Karpas-422 (cell line): ENCODE results near the gene APCDD1. TPM values are rescaled to one million over a fixed set of nuclear protein-coding genes. Genes with fewer than 3 reads are reported as not detected.
"Not testable (repeated sequence)": the region's sequence is repeated elsewhere in the genome, so short reads cannot be mapped to it uniquely, and the experiment has no call there.

Experiments used
- DNase-seq: peaks from one replicate; pipeline ENCODE4 v3.0.0-alpha.2; 2015
- H2AFZ ChIP-seq: fragments of 200-600 bp; sonication (generic); 2 replicates; pipeline ENCODE4 v1.6.1; 2014; ENCODE audit warnings: antibody characterized with exemption, low read length, mixed read lengths
- H3K27ac ChIP-seq: fragments of 200-600 bp; sonication (generic); 2 replicates; pipeline ENCODE4 v1.5.1; 2014; ENCODE audit warnings: mild to moderate bottlenecking, low read length, moderate library complexity
- H3K27me3 ChIP-seq: fragments of 200-600 bp; sonication (generic); 2 replicates; pipeline ENCODE4 v1.6.1; 2014; ENCODE audit warnings: low read length, mixed read lengths
- H3K36me3 ChIP-seq: fragments of 200-600 bp; sonication (generic); 2 replicates; pipeline ENCODE4 v1.6.1; 2014; ENCODE audit warnings: low read length, mixed read lengths; ENCODE audit not compliant: insufficient read depth
- H3K4me1 ChIP-seq: fragments of 200-600 bp; sonication (generic); 2 replicates; pipeline ENCODE4 v1.6.1; 2014; ENCODE audit warnings: mild to moderate bottlenecking, low read length, mixed read lengths
- H3K4me2 ChIP-seq: fragments of 200-600 bp; sonication (generic); 2 replicates; pipeline ENCODE4 v1.6.1; 2014; ENCODE audit warnings: low read length, low read depth, mild to moderate bottlenecking; ENCODE audit not compliant: poor library complexity, severe bottlenecking
- H3K4me3 ChIP-seq: fragments of 200-600 bp; sonication (generic); 2 replicates; pipeline ENCODE4 v1.5.1; 2014; ENCODE audit warnings: mild to moderate bottlenecking, antibody characterized with exemption, low read length, mixed read lengths
- H3K79me2 ChIP-seq: fragments of 200-600 bp; sonication (generic); 2 replicates; pipeline ENCODE4 v1.6.1; 2014; ENCODE audit warnings: mild to moderate bottlenecking, low read length, mixed read lengths
- H3K9ac ChIP-seq: fragments of 200-600 bp; sonication (generic); 2 replicates; pipeline ENCODE4 v1.6.0; 2014; ENCODE audit warnings: low read length
- H3K9me2 ChIP-seq: fragments of 200-600 bp; sonication (generic), shearing (Covaris generic); replicated peaks from 2 replicates; pipeline ENCODE4 v1.6.0; 2014; ENCODE audit warnings: mild to moderate bottlenecking, low read length, moderate library complexity; ENCODE audit not compliant: insufficient read depth
- H3K9me3 ChIP-seq: fragments of 300-700, 200-600 bp; sonication (generic); 2 replicates; pipeline ENCODE4 v1.6.1; 2014; ENCODE audit warnings: low read length, mixed read lengths
- H4K20me1 ChIP-seq: fragments of 200-600 bp; sonication (generic); 2 replicates; pipeline ENCODE4 v1.6.1; 2014; ENCODE audit warnings: mild to moderate bottlenecking, antibody characterized with exemption, low read length, low read depth; ENCODE audit not compliant: insufficient read depth
- total RNA-seq: library from RNA; depleted of rRNA; stranded (reverse); fragments of >200 nt; shearing (Covaris generic); gene quantifications from 2 replicates; pipeline ENCODE4 v1.2.3, GENCODE V29; 2014; ENCODE audit warnings: low replicate concordance

The APCDD1 gene
- total RNA-seq, 1 experiment from 2014 or later: not detected

- H3K27ac ChIP-seq: no peak overlapping the region
- DNase-seq: no peak
- H3K27me3 ChIP-seq: no peaks in the 10 kb centered on the region
- peaks cover 20% of the 10 kb centered on the region; the same call in 1 of the 2 replicates for H4K20me1 ChIP-seq
- peaks cover 73% of the 10 kb centered on the region for H3K79me2 ChIP-seq
- peaks cover 51% of the 10 kb centered on the region for H3K4me1 ChIP-seq
- no peak overlapping the region for H2AFZ ChIP-seq
- peak overlapping the region; percentile 10; the same call in 1 of the 2 replicates for H3K4me3 ChIP-seq
- H3K9ac ChIP-seq: no peak overlapping the region
- no peaks in the 10 kb centered on the region for H3K9me3 ChIP-seq
- peaks cover 14% of the 10 kb centered on the region; the same call in 1 of the 2 replicates for H3K36me3 ChIP-seq
- H3K9me2 ChIP-seq: no peaks in the 10 kb centered on the region
- H3K4me2 ChIP-seq: peak overlapping the region; percentile 95
Measured at GRCh38 chr18:10528439-10528838, 74.0 kb downstream of the APCDD1 start.

- no peak for DNase-seq
- H3K36me3 ChIP-seq: peaks cover 22% of the 10 kb centered on the region; the same call in 1 of the 2 replicates
- H3K4me1 ChIP-seq: peaks cover 40% of the 10 kb centered on the region
- no peak overlapping the region for H3K4me2 ChIP-seq
- peaks cover 88% of the 10 kb centered on the region for H3K79me2 ChIP-seq
- peaks cover 20% of the 10 kb centered on the region; the same call in 1 of the 2 replicates for H4K20me1 ChIP-seq
- H2AFZ ChIP-seq: no peak overlapping the region
- no peak overlapping the region for H3K9ac ChIP-seq
- H3K4me3 ChIP-seq: no peak overlapping the region
- no peaks in the 10 kb centered on the region for H3K9me3 ChIP-seq
- H3K27me3 ChIP-seq: no peaks in the 10 kb centered on the region
- no peaks in the 10 kb centered on the region for H3K9me2 ChIP-seq
- no peak overlapping the region for H3K27ac ChIP-seq
Measured at GRCh38 chr18:10530002-10530401, 75.6 kb downstream of the APCDD1 start.

- DNase-seq: no peak
- no peak overlapping the region for H3K27ac ChIP-seq
- no peak overlapping the region for H3K4me2 ChIP-seq
- peaks cover 34% of the 10 kb centered on the region for H3K4me1 ChIP-seq
- no peaks in the 10 kb centered on the region for H3K9me3 ChIP-seq
- peaks cover 21% of the 10 kb centered on the region; the same call in 1 of the 2 replicates for H4K20me1 ChIP-seq
- no peak overlapping the region for H2AFZ ChIP-seq
- no peaks in the 10 kb centered on the region for H3K27me3 ChIP-seq
- no peak overlapping the region for H3K9ac ChIP-seq
- peaks cover 24% of the 10 kb centered on the region; the same call in 1 of the 2 replicates for H3K36me3 ChIP-seq
- peaks cover 94% of the 10 kb centered on the region for H3K79me2 ChIP-seq
- H3K9me2 ChIP-seq: no peaks in the 10 kb centered on the region
- H3K4me3 ChIP-seq: no peak overlapping the region
Measured at GRCh38 chr18:10530852-10531251, 76.4 kb downstream of the APCDD1 start.

GRCh38 chr18:10533111-10533510, 78.7 kb downstream of the APCDD1 start:
- Histone ChIP-seq H3K9me2 (no peaks in the 10 kb centered on the region), H3K9me3 (no peaks in the 10 kb centered on the region), H3K4me3 (no peak overlapping the region), H4K20me1 (peaks cover 15% of the 10 kb centered on the region; the same call in 1 of the 2 replicates), H3K4me1 (peaks cover 23% of the 10 kb centered on the region), H3K79me2 (peaks cover 96% of the 10 kb centered on the region), H3K27ac (no peak overlapping the region), H2AFZ (no peak overlapping the region), H3K9ac (no peak overlapping the region), H3K4me2 (no peak overlapping the region), H3K27me3 (no peaks in the 10 kb centered on the region), H3K36me3 (peaks cover 35% of the 10 kb centered on the region; the same call in 1 of the 2 replicates)
- DNase-seq: no peak

GRCh38 chr18:10536280-10536679, 81.8 kb downstream of the APCDD1 start:
- no peak overlapping the region for H3K4me3 ChIP-seq
- no peak for DNase-seq
- H3K9me3 ChIP-seq: no peaks in the 10 kb centered on the region
- H3K27me3 ChIP-seq: no peaks in the 10 kb centered on the region
- no peaks in the 10 kb centered on the region for H3K4me1 ChIP-seq
- peaks cover 10% of the 10 kb centered on the region; the same call in 1 of the 2 replicates for H4K20me1 ChIP-seq
- no peak overlapping the region for H2AFZ ChIP-seq
- no peak overlapping the region for H3K9ac ChIP-seq
- H3K9me2 ChIP-seq: no peaks in the 10 kb centered on the region
- H3K27ac ChIP-seq: no peak overlapping the region
- peaks cover 55% of the 10 kb centered on the region; the same call in 1 of the 2 replicates for H3K36me3 ChIP-seq
- no peak overlapping the region for H3K4me2 ChIP-seq
- H3K79me2 ChIP-seq: peaks cover 77% of the 10 kb centered on the region

- Histone ChIP-seq H2AFZ (no peak overlapping the region), H3K4me2 (no peak overlapping the region), H3K4me1 (no peaks in the 10 kb centered on the region), H4K20me1 (peaks cover 10% of the 10 kb centered on the region; the same call in 1 of the 2 replicates), H3K27ac (no peak overlapping the region), H3K36me3 (peaks cover 61% of the 10 kb centered on the region; the same call in 1 of the 2 replicates), H3K9me2 (no peaks in the 10 kb centered on the region), H3K9me3 (no peaks in the 10 kb centered on the region), H3K27me3 (no peaks in the 10 kb centered on the region), H3K9ac (no peak overlapping the region), H3K79me2 (peaks cover 69% of the 10 kb centered on the region), H3K4me3 (no peak overlapping the region)
- no peak for DNase-seq
Measured at GRCh38 chr18:10537765-10538164, 83.3 kb downstream of the APCDD1 start.

GRCh38 chr18:10539124-10539523, 84.7 kb downstream of the APCDD1 start:
- H3K4me3 ChIP-seq, H3K27ac ChIP-seq, H3K9ac ChIP-seq, H3K27me3 ChIP-seq, H3K4me1 ChIP-seq, DNase-seq, H3K9me2 ChIP-seq, H4K20me1 ChIP-seq, H2AFZ ChIP-seq, H3K9me3 ChIP-seq, H3K4me2 ChIP-seq: not testable (repeated sequence)
- Histone ChIP-seq H3K79me2 (peaks cover 64% of the 10 kb centered on the region), H3K36me3 (peaks cover 59% of the 10 kb centered on the region; the same call in 1 of the 2 replicates)
